NOMO-1 treated with dmso at 0.1 percent for 144 hours (cell line): ENCODE data around the gene FHOD1.
A peak's percentile ranks its signal among the peaks of the same experiment; 100 is the strongest.

ENCODE experiments used
- DNase-seq: peaks from one replicate; lab custom pipeline; 2025; ENCODE audit not compliant: unreplicated experiment; lab: John Stamatoyannopoulos, UW

Gene FHOD1

DNA sequence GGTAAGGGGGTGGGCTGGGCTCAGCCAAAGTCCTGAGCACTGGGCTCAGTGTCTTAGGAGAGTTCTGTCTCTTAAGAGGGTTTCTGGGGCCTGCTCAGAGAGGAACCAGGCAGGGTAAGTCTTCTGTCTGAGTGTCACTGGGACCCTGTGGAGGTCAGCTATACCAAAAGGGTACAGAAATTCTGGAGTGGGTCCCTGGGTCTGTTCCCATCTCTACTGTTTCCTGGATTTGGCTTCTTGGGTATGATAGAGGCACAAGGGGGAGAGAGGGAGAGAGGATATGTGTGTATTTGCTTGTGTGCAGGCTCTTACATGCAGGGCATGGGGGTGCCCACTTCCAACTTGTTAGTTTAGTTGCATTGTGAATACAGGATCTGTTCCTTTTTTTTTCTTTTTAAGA lies 53.7 kb downstream of the FHOD1 start:
- no peak for DNase-seq

DNA sequence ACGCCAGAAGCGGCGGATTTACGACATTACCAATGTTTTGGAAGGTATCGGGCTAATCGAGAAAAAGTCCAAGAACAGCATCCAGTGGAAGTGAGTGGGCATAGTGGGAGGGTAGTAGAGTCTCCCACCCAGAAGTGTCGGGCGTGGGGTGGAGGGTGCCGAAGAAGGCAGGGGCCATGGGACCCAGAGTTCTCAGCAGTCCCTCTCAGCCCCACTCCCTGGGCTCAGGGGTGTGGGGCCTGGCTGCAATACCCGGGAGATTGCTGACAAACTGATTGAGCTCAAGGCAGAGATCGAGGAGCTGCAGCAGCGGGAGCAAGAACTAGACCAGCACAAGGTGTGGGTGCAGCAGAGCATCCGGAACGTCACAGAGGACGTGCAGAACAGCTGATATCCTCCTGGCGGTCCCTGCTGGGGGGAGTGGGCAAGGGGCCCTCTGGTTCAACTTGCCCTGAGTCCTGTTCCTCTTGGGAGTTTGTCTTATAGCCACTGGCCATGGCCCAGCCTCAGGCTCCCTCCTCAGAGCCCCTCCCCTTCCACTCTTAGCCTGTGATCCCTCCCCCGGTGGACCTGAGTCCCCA lies 54.4 kb downstream of the FHOD1 start:
- no peak for DNase-seq

DNA sequence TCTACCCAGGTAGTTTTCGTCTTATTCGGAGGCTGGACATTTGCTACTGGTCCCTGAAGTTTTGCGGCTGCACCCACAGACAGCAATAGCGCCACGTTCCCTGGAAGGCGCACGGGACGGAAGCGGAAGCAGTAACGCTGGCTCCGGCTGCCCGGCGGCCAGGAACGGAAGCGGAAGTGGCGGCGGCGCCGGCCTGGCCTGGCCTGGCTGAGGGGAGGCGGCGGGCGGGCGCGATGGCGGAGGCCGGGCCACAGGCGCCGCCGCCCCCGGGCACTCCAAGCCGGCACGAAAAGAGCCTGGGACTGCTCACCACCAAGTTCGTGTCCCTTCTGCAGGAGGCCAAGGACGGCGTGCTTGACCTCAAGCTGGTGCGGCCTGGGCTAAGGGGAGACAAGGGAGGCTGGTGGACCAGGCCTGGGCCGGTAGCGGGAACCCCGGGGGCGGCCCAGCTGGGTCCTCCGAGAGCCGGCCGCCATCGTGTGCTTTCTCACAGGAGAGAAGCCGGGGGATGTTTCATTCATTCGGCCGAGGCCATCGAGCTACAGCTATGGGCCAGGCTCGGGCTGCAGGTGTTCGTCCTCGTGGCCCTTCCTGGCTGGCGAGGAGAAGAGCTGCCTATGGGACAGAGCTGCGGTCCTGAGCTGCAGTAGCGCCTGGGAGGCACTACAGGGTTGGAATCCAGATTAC lies 55.1 kb downstream of the FHOD1 start, which contains the start of gene E2F4:
Gene E2F4 (plus strand): TSS at position 161 of the 687 bp plus-strand sequence. CDS start 73 bp downstream, at position 234.
- DNase-seq, result peak; percentile 93

DNA sequence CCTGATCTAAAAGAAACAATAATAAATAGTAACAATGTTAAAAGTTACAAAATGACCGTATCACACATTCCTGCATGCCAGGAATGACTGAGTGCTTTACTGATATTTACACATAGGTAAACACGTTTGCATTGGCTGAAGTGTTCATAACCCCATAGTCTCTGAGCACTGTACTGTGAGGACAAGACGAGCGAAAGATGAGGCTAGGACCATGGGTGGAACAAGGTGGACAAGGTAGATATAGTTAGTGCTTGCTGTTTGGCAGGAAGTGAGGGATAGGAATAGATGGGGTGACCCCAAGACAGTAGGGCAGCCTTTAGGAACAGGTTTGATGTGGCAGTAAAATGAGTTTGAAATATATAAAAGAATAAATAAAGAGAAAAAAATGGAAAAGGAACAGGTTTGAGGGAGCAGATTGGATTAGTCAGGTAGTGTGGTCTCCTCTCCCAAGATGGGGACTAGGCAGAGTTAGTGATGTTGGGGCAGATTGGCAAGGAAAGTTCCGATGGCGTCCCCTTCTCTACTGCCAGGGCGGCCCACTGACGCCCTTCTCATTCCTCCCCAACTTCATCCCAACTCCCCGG lies 55.8 kb downstream of the FHOD1 start:
- no peak for DNase-seq

- DNase-seq, result no peak
Observed at GRCh38 chr16:67190448-67191399, 56.6 kb downstream of the FHOD1 start.

GRCh38 chr16:67190041-67190440 lies 57.2 kb downstream of the FHOD1 start, which contains the start of gene EXOC3L1:
Gene EXOC3L1, minus strand, starts transcription at chr16:67190136. Its CDS starts 460 bp downstream, at chr16:67189676.
- no peak for DNase-seq

GRCh38 chr16:67188798-67189197 lies 58.5 kb downstream of the FHOD1 start:
- DNase-seq, result no peak

DNA sequence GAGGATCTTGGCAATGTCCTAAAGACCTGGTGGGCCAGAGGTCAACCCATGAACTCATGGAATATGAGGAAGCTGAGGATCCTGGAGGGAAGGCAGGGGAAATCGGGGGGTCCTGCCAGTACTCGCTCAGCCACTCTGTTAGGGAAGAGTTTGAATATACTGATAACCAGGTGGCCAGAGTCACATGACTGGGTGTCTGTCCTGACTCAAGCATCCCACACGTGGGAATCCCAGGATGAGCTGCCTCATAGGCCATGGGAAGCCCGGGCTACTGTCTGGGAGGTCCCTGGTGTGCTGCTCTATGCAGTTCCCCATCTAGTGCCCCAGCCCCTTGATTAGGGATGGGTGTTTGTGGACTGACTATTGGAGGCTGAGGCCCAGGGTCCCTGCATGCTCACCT lies 59.0 kb downstream of the FHOD1 start:
- no peak for DNase-seq

- no peak for DNase-seq
Observed at GRCh38 chr16:67187175-67187890, 59.9 kb downstream of the FHOD1 start.

DNA sequence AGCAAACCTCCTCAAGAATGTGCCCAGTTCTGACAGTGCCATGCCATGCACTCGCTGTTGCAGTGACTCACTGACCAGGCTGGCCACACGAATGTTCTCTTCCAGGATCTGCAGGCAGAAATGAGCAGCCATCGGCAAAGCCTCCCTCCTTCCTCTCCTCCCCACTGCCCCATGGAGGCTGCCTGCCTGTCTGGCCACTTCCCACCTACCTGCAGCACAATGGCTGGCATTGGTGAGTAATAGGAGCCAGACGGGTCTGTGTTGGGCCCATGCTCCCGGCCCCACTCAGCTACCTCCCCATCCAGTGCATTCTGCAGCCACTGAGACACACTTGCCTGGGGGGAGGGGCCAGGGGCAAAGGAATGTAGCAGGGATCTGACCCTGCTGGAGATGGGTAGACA lies 60.7 kb downstream of the FHOD1 start:
- DNase-seq, result no peak

- no peak for DNase-seq
Observed at GRCh38 chr16:67185651-67186134, 61.6 kb downstream of the FHOD1 start.

- DNase-seq, result peak; percentile 73
Observed at GRCh38 chr16:67184995-67185650, 62.2 kb downstream of the FHOD1 start.

DNA sequence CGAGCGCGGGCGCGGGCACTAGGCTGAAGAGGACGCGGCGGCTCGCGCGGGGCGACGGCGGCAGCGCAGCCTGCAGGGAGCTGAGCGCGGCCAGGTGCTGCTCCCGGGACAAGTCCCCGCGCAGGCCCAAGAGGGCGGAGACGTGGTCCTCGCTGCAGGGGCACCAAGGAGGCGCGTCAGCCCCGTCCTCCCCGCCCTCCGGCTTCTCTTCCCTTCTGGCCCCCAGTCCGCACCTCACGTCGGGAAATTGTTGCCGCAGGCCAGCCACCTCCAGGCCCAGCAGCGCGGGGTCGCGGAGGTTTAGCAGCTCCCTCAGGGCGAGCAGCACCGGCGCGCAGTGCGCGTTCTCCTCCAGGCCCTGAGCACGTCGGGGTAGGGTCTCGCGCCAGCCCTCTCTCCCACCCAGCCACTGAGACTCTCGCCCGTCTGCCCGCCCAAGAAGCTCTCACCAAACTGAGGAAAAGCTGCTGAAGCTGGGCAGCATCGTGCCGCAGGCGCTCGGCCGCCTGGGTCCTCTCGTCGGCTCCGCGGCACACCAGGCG lies 62.8 kb downstream of the FHOD1 start:
- DNase-seq, result no peak

- DNase-seq, result peak; percentile 98
Observed at GRCh38 chr16:67183627-67184452, 63.4 kb downstream of the FHOD1 start, which contains the start of gene MATCAP1. Gene MATCAP1, minus strand, starts transcription at chr16:67183963. Its CDS starts 3,353 bp downstream, at chr16:67180610.

GRCh38 chr16:67183284-67183626 lies 64.0 kb downstream of the FHOD1 start:
- no peak for DNase-seq

- no peak for DNase-seq
Observed at GRCh38 chr16:67182288-67182687, 65.0 kb downstream of the FHOD1 start.

DNA sequence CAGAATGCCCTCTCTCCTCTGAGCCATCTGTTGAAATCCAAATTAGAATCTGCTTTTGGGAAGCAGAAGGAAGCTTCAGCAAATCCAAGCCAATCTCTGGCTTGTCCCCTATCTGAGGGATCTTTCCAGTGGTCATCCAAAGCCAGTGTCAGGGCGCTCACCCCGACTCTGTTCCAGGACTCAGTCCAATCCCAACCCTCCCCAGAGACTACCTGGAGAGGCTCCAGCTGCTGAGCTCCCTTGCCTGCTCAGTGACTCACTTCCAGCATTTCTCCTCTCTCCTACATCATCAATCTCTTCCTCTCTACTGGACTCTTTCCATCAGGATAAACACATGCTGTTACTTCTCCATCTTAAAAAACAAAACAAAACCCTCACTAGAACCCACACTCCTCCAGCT lies 65.9 kb downstream of the FHOD1 start:
- DNase-seq, result no peak

GRCh38 chr16:67180166-67180565 lies 67.1 kb downstream of the FHOD1 start:
- DNase-seq, result no peak
